HEK293 (cell line): ENCODE data around the gene CBX5.

Experiments
- EGR2 ChIP-seq: fragments of 450-650 bp; formaldehyde crosslinking; IDR thresholded peaks from 2 replicates; pipeline ENCODE4 v1.5.1; 2016; ENCODE audit warnings: low read depth, missing biosample characterization, missing genetic modification characterization
- GLIS2 ChIP-seq: fragments of 450-650 bp; formaldehyde crosslinking; IDR thresholded peaks from 2 replicates; pipeline ENCODE4 v1.5.1; 2016; ENCODE audit warnings: missing biosample characterization, missing genetic modification characterization
- KLF10 ChIP-seq: fragments of 450-650 bp; IDR thresholded peaks from 2 replicates; pipeline ENCODE4 v1.5.1; 2018; ENCODE audit warnings: missing biosample characterization, mild to moderate bottlenecking, missing genetic modification characterization
- KLF7 ChIP-seq: fragments of 450-650 bp; formaldehyde crosslinking; IDR thresholded peaks from 2 replicates; pipeline ENCODE4 v1.5.1; 2016; ENCODE audit warnings: missing biosample characterization, missing genetic modification characterization, borderline replicate concordance
- KLF8 ChIP-seq: fragments of 450-650 bp; formaldehyde crosslinking; IDR thresholded peaks from 2 replicates; pipeline ENCODE4 v1.5.1; 2016; ENCODE audit warnings: missing biosample characterization, missing genetic modification characterization
- KLF9 ChIP-seq: fragments of 450-650 bp; formaldehyde crosslinking; IDR thresholded peaks from 2 replicates; pipeline ENCODE4 v1.5.1; 2016; ENCODE audit warnings: missing biosample characterization, missing genetic modification characterization, low read depth
- SP7 ChIP-seq: fragments of 450-650 bp; formaldehyde crosslinking; IDR thresholded peaks from 2 replicates; pipeline ENCODE4 v1.5.1; 2016; ENCODE audit warnings: missing biosample characterization, missing genetic modification characterization
- WT1 ChIP-seq: fragments of 450-650 bp; formaldehyde crosslinking; IDR thresholded peaks from 2 replicates; pipeline ENCODE4 v1.5.1; 2016; ENCODE audit warnings: missing biosample characterization, missing genetic modification characterization
- ZBTB48 ChIP-seq: fragments of 450-650 bp; formaldehyde crosslinking; IDR thresholded peaks from 2 replicates; pipeline ENCODE4 v1.5.1; 2016; ENCODE audit warnings: missing biosample characterization, missing genetic modification characterization
- ZBTB8A ChIP-seq: fragments of 450-650 bp; formaldehyde crosslinking; IDR thresholded peaks from 2 replicates; pipeline ENCODE4 v1.5.1; 2016; ENCODE audit warnings: missing biosample characterization, missing genetic modification characterization
- ZFP69B ChIP-seq: fragments of 450-650 bp; formaldehyde crosslinking; IDR thresholded peaks from 2 replicates; pipeline ENCODE4 v1.5.1; 2016; ENCODE audit warnings: missing biosample characterization, missing genetic modification characterization
- ZNF146 ChIP-seq: fragments of 450-650 bp; formaldehyde crosslinking; IDR thresholded peaks from 2 replicates; pipeline ENCODE4 v1.5.1; 2016; ENCODE audit warnings: missing biosample characterization, missing genetic modification characterization
- ZNF16 ChIP-seq: fragments of 450-650 bp; formaldehyde crosslinking; IDR thresholded peaks from 2 replicates; pipeline ENCODE4 v1.5.1; 2016; ENCODE audit warnings: low read depth, missing biosample characterization, missing genetic modification characterization
- ZNF2 ChIP-seq: fragments of 450-650 bp; formaldehyde crosslinking; IDR thresholded peaks from 2 replicates; pipeline ENCODE4 v1.5.1; 2016; ENCODE audit warnings: missing biosample characterization, missing genetic modification characterization
- ZNF202 ChIP-seq: fragments of 450-650 bp; formaldehyde crosslinking; IDR thresholded peaks from 2 replicates; pipeline ENCODE4 v1.5.1; 2016; ENCODE audit warnings: missing biosample characterization, missing genetic modification characterization, borderline replicate concordance
- ZNF223 ChIP-seq: fragments of 450-650 bp; formaldehyde crosslinking; IDR thresholded peaks from 2 replicates; pipeline ENCODE4 v1.5.1; 2016; ENCODE audit warnings: missing biosample characterization, missing genetic modification characterization
- ZNF302 ChIP-seq: fragments of 450-650 bp; formaldehyde crosslinking; IDR thresholded peaks from 2 replicates; pipeline ENCODE4 v1.5.1; 2016; ENCODE audit warnings: missing biosample characterization, missing genetic modification characterization, low read depth
- ZNF341 ChIP-seq: fragments of 450-650 bp; formaldehyde crosslinking; IDR thresholded peaks from 2 replicates; pipeline ENCODE4; 2016; ENCODE audit warnings: low read depth, missing biosample characterization, missing genetic modification characterization
- ZNF350 ChIP-seq: fragments of 450-650 bp; formaldehyde crosslinking; IDR thresholded peaks from 2 replicates; pipeline ENCODE4 v1.5.0; 2017; ENCODE audit warnings: missing biosample characterization, mild to moderate bottlenecking, missing genetic modification characterization
- ZNF473 ChIP-seq: fragments of 450-650 bp; formaldehyde crosslinking; IDR thresholded peaks from 2 replicates; pipeline ENCODE4 v1.5.1; 2017; ENCODE audit warnings: missing biosample characterization, missing genetic modification characterization
- ZNF571 ChIP-seq: fragments of 450-650 bp; formaldehyde crosslinking; IDR thresholded peaks from 2 replicates; pipeline ENCODE4 v1.5.0; 2017; ENCODE audit warnings: missing biosample characterization, missing genetic modification characterization
- ZNF624 ChIP-seq: fragments of 450-650 bp; formaldehyde crosslinking; IDR thresholded peaks from 2 replicates; pipeline ENCODE4 v1.5.1; 2017; ENCODE audit warnings: missing biosample characterization, missing genetic modification characterization
- ZNF777 ChIP-seq: fragments of 450-650 bp; formaldehyde crosslinking; IDR thresholded peaks from 2 replicates; pipeline ENCODE4 v1.5.1; 2017; ENCODE audit warnings: missing biosample characterization, missing genetic modification characterization, borderline replicate concordance
- ZXDB ChIP-seq: fragments of 450-650 bp; formaldehyde crosslinking; IDR thresholded peaks from 2 replicates; pipeline ENCODE4 v1.5.1; 2016; ENCODE audit warnings: missing biosample characterization, missing genetic modification characterization
- TF ChIP-seq, protein P1 (sequence below): fragments of 450-650 bp; formaldehyde crosslinking; IDR thresholded peaks from 2 replicates; pipeline ENCODE4 v1.5.1; 2016; ENCODE audit warnings: missing biosample characterization, missing genetic modification characterization
- TF ChIP-seq, protein P2 (sequence below): fragments of 450-650 bp; formaldehyde crosslinking; IDR thresholded peaks from 2 replicates; pipeline ENCODE4 v1.5.1; 2016; ENCODE audit warnings: missing biosample characterization, missing genetic modification characterization
- TF ChIP-seq, protein P3 (sequence below): fragments of 450-650 bp; formaldehyde crosslinking; conservative IDR thresholded peaks from 2 replicates; pipeline ENCODE4 v1.5.1; 2016; ENCODE audit warnings: low read depth, missing biosample characterization, missing genetic modification characterization
- TF ChIP-seq, protein P4 (sequence below): fragments of 450-650 bp; formaldehyde crosslinking; IDR thresholded peaks from 2 replicates; pipeline ENCODE4 v1.5.1; 2016; ENCODE audit warnings: missing biosample characterization, missing genetic modification characterization, low read depth
- TF ChIP-seq, protein P5 (sequence below): fragments of 450-650 bp; formaldehyde crosslinking; IDR thresholded peaks from 2 replicates; pipeline ENCODE4 v1.5.1; 2016; ENCODE audit warnings: missing biosample characterization, missing genetic modification characterization

Gene CBX5

DNA sequence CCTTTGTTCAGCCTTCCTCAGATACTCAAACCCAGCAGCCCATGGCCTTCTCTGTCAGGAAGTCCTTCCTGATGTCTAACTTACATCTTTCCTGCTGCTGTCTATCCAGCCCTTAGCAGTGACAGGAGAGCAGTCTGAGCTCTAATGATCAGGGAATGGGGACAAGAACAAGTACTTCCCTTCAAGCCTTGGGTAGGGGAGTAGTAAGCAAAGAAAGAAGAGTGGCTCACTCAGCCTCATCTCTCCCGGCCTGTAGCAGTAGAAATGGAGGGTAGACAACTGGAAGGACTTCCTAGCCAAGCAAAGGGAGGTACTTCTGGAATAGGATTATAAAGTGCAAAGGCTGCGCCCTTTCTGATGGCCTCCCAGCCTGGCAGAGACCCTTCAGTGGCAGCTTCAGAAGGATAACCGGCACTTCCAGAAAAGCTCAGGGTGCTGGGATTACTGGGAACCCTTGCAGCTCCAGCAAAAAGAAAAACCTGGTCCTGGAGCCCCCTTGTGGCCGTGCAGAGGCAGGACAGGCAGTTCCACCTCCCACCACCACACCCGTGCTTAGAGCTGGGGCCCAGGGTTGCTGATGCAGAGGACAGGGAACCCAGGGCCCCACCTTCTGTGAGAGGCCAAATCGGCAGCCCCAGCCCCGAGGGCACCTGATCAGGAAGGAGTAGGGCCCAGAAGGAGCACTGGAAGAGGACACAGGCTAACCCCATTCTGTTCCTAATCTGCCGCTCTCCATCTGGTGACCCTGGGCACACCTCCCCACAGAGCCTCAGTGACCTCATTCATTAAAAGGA, 78.7 kb downstream of the CBX5 start (continued):
- TF ChIP-seq ZNF571 = no peak
- TF ChIP-seq, protein P1, sequence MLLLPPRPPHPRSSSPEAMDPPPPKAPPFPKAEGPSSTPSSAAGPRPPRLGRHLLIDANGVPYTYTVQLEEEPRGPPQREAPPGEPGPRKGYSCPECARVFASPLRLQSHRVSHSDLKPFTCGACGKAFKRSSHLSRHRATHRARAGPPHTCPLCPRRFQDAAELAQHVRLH = peak; percentile 85
- no peak for TF ChIP-seq WT1
- peak; percentile 87 for TF ChIP-seq ZNF341 (tag by site-specific recombination)
- no peak for TF ChIP-seq ZNF473 (tag by site-specific recombination)
- peak; percentile 14; the same call in 1 of the 2 replicates for TF ChIP-seq ZBTB8A
- TF ChIP-seq, protein P2, sequence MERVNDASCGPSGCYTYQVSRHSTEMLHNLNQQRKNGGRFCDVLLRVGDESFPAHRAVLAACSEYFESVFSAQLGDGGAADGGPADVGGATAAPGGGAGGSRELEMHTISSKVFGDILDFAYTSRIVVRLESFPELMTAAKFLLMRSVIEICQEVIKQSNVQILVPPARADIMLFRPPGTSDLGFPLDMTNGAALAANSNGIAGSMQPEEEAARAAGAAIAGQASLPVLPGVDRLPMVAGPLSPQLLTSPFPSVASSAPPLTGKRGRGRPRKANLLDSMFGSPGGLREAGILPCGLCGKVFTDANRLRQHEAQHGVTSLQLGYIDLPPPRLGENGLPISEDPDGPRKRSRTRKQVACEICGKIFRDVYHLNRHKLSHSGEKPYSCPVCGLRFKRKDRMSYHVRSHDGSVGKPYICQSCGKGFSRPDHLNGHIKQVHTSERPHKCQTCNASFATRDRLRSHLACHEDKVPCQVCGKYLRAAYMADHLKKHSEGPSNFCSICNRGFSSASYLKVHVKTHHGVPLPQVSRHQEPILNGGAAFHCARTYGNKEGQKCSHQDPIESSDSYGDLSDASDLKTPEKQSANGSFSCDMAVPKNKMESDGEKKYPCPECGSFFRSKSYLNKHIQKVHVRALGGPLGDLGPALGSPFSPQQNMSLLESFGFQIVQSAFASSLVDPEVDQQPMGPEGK (tag by site-specific recombination) = peak; percentile 32; the same call in 1 of the 2 replicates
- TF ChIP-seq ZXDB (tag by site-specific recombination) = peak; percentile 20; the same call in 1 of the 2 replicates
- no peak for TF ChIP-seq ZNF146 (tag by site-specific recombination)
- 0 out of 2 replicates have a peak, but pooled peaks have one; percentile 21 for TF ChIP-seq KLF10 (tag by site-specific recombination)
- no peak for TF ChIP-seq ZNF302 (tag by site-specific recombination)
- TF ChIP-seq KLF7 = no peak
- no peak for TF ChIP-seq ZNF202
- TF ChIP-seq, protein P3, sequence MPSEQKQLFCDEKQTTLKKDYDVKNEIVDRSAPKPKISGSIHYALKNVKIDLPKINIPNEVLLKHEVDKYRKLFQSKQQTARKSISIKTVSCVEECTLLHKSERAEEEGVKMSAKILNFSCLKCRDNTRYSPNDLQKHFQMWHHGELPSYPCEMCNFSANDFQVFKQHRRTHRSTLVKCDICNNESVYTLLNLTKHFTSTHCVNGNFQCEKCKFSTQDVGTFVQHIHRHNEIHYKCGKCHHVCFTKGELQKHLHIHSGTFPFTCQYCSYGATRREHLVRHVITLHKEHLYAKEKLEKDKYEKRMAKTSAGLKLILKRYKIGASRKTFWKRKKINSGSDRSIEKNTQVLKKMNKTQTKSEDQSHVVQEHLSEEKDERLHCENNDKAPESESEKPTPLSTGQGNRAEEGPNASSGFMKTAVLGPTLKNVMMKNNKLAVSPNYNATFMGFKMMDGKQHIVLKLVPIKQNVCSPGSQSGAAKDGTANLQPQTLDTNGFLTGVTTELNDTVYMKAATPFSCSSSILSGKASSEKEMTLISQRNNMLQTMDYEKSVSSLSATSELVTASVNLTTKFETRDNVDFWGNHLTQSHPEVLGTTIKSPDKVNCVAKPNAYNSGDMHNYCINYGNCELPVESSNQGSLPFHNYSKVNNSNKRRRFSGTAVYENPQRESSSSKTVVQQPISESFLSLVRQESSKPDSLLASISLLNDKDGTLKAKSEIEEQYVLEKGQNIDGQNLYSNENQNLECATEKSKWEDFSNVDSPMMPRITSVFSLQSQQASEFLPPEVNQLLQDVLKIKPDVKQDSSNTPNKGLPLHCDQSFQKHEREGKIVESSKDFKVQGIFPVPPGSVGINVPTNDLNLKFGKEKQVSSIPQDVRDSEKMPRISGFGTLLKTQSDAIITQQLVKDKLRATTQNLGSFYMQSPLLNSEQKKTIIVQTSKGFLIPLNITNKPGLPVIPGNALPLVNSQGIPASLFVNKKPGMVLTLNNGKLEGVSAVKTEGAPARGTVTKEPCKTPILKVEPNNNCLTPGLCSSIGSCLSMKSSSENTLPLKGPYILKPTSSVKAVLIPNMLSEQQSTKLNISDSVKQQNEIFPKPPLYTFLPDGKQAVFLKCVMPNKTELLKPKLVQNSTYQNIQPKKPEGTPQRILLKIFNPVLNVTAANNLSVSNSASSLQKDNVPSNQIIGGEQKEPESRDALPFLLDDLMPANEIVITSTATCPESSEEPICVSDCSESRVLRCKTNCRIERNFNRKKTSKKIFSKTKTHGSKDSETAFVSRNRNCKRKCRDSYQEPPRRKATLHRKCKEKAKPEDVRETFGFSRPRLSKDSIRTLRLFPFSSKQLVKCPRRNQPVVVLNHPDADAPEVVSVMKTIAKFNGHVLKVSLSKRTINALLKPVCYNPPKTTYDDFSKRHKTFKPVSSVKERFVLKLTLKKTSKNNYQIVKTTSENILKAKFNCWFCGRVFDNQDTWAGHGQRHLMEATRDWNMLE = no peak
- peak; percentile 52 for TF ChIP-seq SP7 (tag by site-specific recombination)
- TF ChIP-seq ZNF350 (tag by site-specific recombination) = no peak
- TF ChIP-seq GLIS2 (tag by site-specific recombination) = no peak
- no peak for TF ChIP-seq ZNF777 (tag by site-specific recombination)
- no peak for TF ChIP-seq ZNF223 (tag by site-specific recombination)
- no peak for TF ChIP-seq EGR2 (tag by site-specific recombination)
- no peak for TF ChIP-seq ZBTB48 (tag by site-specific recombination)
- TF ChIP-seq, protein P4, sequence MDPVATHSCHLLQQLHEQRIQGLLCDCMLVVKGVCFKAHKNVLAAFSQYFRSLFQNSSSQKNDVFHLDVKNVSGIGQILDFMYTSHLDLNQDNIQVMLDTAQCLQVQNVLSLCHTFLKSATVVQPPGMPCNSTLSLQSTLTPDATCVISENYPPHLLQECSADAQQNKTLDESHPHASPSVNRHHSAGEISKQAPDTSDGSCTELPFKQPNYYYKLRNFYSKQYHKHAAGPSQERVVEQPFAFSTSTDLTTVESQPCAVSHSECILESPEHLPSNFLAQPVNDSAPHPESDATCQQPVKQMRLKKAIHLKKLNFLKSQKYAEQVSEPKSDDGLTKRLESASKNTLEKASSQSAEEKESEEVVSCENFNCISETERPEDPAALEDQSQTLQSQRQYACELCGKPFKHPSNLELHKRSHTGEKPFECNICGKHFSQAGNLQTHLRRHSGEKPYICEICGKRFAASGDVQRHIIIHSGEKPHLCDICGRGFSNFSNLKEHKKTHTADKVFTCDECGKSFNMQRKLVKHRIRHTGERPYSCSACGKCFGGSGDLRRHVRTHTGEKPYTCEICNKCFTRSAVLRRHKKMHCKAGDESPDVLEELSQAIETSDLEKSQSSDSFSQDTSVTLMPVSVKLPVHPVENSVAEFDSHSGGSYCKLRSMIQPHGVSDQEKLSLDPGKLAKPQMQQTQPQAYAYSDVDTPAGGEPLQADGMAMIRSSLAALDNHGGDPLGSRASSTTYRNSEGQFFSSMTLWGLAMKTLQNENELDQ (tag by site-specific recombination) = no peak
- TF ChIP-seq ZFP69B (tag by site-specific recombination) = peak; percentile 76; the same call in 1 of the 2 replicates
- TF ChIP-seq KLF9 (tag by site-specific recombination) = no peak
- TF ChIP-seq, protein P5, sequence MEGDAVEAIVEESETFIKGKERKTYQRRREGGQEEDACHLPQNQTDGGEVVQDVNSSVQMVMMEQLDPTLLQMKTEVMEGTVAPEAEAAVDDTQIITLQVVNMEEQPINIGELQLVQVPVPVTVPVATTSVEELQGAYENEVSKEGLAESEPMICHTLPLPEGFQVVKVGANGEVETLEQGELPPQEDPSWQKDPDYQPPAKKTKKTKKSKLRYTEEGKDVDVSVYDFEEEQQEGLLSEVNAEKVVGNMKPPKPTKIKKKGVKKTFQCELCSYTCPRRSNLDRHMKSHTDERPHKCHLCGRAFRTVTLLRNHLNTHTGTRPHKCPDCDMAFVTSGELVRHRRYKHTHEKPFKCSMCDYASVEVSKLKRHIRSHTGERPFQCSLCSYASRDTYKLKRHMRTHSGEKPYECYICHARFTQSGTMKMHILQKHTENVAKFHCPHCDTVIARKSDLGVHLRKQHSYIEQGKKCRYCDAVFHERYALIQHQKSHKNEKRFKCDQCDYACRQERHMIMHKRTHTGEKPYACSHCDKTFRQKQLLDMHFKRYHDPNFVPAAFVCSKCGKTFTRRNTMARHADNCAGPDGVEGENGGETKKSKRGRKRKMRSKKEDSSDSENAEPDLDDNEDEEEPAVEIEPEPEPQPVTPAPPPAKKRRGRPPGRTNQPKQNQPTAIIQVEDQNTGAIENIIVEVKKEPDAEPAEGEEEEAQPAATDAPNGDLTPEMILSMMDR (tag by site-specific recombination) = peak; percentile 94
- TF ChIP-seq KLF8 (tag by site-specific recombination) = no peak; the same call in 1 of the 2 replicates
- TF ChIP-seq ZNF16 (tag by site-specific recombination) = 0 out of 2 replicates have a peak, but pooled peaks have one; percentile 12
- no peak for TF ChIP-seq ZNF624
- peak; percentile 53; the same call in 1 of the 2 replicates for TF ChIP-seq ZNF2
